Measurements from ENCODE around the gene SIK2. TPM values are rescaled to one million over a fixed set of nuclear protein-coding genes. Genes with fewer than 3 reads are reported as not detected.
"Not testable (repeated sequence)": the region's sequence is repeated elsewhere in the genome, so short reads cannot be mapped to it uniquely, and the experiment has no call there.

The SIK2 gene
- total RNA-seq, 8 experiments from 2014 or later, result 8.5 to 22.5 (median 12.1) TPM

DNA sequence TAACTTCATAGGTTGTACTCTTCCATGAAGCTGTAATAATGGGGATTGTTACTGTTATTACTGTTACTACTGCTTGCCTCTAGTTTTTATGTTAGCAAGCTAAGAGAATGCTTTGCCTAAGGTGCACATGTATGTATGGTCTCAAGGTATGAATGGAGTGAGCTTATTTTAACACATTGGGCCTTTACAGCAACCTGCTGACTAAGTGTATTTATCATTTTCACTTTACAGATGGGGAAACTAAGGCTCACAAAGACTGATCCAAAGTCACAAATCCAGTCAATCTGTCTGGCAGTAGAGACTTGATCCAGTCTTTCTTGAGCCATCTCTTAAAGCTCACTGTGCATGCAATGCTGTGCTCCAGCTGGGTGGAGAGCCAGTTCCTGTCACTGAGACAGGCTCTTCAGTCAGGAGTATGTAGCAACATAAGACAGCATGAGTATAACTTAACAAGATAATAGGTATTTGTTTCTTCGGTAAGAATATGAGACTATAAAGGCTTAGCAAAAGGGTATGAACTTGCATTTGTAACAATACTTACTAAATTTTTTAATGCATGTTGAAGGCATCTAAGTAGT is 97.4 kb downstream of the SIK2 start:
- Histone ChIP-seq H3K27ac (no peak overlapping the region), H3K4me1 (replicated peaks in 1 of 2) (peaks cover 20 to 34% of the 10 kb centered on the region in 2 donors), H3K4me3 (no peak overlapping the region)
- in situ Hi-C loops (cut with MboI; ENCODE audit: low pct_unique_long_range_greater_than_20kb in 2 of 9, low sequenced_read_pairs in 9 of 9, unreplicated experiment in 9 of 9), result no loop called here
- ATAC-seq (replicated peaks in 6 of 8), result peak in 2 of 8 experiments; percentile 48 to 53
- WGBS, 10 experiments, result 77 to 100% (median 100%) methylated on average over 1 of the region's 1 CpG; no CpG with 5 or more reads in 4 of the 10 experiments

DNA sequence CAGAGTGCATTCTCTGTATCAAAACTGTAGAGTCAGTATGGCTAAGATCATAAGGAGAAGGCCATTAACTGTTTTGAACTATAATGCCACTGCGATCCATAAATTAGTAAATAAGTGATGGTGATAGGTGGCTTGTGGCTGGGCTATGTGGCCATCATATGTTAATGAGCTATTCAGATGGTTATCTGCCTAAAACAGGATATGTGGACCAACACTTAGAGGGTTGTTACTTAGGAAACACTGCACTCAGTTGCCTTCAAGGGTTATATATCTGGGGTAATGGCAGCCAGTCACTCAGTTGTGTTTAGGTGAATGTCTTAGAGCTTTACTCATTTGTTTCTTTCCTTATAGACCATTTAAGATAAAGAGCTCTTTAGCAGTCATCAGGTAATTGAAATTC is 97.9 kb downstream of the SIK2 start:
- in situ Hi-C loops (cut with MboI; ENCODE audit: low pct_unique_long_range_greater_than_20kb in 2 of 9, low sequenced_read_pairs in 9 of 9, unreplicated experiment in 9 of 9), result no loop called here

DNA sequence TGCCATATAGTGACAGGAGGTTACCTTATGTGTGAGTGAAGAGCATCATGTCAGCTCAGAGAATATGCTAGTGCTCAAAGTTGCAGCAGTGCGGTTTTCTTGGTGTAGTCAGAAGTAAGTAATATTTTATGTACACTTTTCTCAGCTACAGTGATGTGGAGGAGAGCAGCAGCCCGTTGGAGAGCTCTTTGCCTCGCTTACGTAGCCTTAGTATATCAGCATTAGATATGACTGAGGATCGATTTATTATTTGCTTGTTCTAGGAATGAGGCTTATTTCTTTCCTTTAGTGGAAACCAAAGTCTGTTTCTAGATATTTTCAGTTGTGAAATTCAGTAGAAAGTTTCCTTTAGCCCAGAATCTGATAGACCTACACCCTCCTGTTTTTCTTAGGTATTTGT is 100.4 kb downstream of the SIK2 start:
- no peak for ATAC-seq (replicated peaks in 6 of 8)
- peaks cover 0 to 7% of the 10 kb centered on the region in 2 donors for H3K4me1 ChIP-seq (replicated peaks in 1 of 2)
- no peak overlapping the region for H3K27ac ChIP-seq
- no peak overlapping the region for H3K4me3 ChIP-seq
- 70 to 100% (median 96%) methylated on average over 1 to 5 of the region's 5 CpGs; no CpG with 5 or more reads in 1 of the 10 experiments for WGBS, 10 experiments
- in situ Hi-C loops (cut with MboI; ENCODE audit: low pct_unique_long_range_greater_than_20kb in 2 of 9, low sequenced_read_pairs in 9 of 9, unreplicated experiment in 9 of 9), result no loop called here

More for the DNA sequence above, 97.9 kb downstream of the SIK2 start:
- Histone ChIP-seq H3K27ac (no peak overlapping the region), H3K4me1 (replicated peaks in 1 of 2) (peaks cover 20 to 32% of the 10 kb centered on the region in 2 donors), H3K4me3 (no peak overlapping the region)
- WGBS, 10 experiments, result 100% methylated on average over 1 of the region's 1 CpG; no CpG with 5 or more reads in 3 of the 10 experiments
- peak in 2 of 8 experiments; percentile 38 to 51 for ATAC-seq (replicated peaks in 6 of 8)

DNA sequence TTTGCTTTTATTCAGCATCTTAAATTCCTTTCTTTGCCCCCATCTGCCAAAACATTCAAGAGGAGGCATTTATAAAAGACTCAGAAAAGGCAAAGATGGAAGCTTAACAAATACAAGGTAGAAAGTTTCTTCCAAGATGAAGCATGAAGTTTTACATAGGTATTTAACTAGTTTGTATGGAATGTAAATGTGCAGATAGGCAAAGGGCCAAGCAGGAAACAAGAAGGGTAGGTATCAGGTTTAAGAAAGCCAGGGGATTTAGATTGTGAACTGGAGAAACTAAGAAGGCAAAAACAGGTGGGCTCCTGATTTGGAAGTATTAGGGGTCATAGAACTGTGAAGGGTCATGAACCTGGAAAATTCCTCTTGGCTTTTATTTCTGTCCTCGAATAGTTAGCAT is 101.3 kb downstream of the SIK2 start:
- ATAC-seq (replicated peaks in 6 of 8), result no peak
- in situ Hi-C loops (cut with MboI; ENCODE audit: low pct_unique_long_range_greater_than_20kb in 2 of 9, low sequenced_read_pairs in 9 of 9, unreplicated experiment in 9 of 9), result no loop called here

DNA sequence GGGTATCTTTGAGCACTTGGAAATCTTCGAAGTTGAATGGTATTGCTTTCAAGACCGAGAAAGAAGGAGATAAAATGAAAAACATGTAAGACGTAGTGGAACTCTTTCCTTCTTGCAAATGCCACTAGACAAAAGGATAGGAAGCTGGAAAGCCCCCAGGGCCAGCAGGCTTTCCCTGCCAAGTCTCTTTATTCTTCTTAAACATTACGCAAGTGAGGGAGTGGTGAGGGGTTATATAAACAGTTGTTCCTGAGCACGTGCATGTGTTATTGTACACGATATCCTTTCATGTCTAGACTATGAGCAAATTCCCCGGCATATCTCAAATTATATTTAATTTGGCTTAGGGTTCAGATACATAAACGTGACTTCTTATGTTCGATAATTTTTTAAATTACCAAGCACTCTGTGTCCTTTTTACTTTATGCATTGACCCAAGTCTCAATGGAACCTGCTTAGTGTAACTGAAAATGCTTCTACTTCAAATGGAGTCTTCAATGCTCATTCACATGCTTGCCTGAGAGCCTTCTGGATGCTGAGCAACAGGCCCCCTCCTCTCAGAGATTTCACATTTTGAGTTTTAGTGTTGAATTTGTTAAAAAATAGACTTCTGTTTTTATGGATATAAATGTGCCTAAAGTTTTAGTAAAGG is 104.9 kb downstream of the SIK2 start:
- in situ Hi-C loops (cut with MboI; ENCODE audit: low pct_unique_long_range_greater_than_20kb in 2 of 9, low sequenced_read_pairs in 9 of 9, unreplicated experiment in 9 of 9), result no loop called here
- no peaks in the 10 kb centered on the region for H3K4me1 ChIP-seq (replicated peaks in 1 of 2)
- ATAC-seq (replicated peaks in 6 of 8), result peak in 2 of 8 experiments; percentile 76 to 95
- no peak overlapping the region for H3K4me3 ChIP-seq
- no peak overlapping the region for H3K27ac ChIP-seq
- WGBS, 10 experiments, result 21 to 91% (median 81%) methylated on average over 2 to 9 of the region's 9 CpGs

More for the DNA sequence above, 101.3 kb downstream of the SIK2 start:
- no peak overlapping the region for H3K27ac ChIP-seq
- WGBS, 10 experiments, result 38 to 100% (median 80%) methylated on average over 1 of the region's 1 CpG; no CpG with 5 or more reads in 3 of the 10 experiments
- no peak overlapping the region for H3K4me3 ChIP-seq
- H3K4me1 ChIP-seq (replicated peaks in 1 of 2), result peaks cover 0 to 3% of the 10 kb centered on the region in 2 donors

DNA sequence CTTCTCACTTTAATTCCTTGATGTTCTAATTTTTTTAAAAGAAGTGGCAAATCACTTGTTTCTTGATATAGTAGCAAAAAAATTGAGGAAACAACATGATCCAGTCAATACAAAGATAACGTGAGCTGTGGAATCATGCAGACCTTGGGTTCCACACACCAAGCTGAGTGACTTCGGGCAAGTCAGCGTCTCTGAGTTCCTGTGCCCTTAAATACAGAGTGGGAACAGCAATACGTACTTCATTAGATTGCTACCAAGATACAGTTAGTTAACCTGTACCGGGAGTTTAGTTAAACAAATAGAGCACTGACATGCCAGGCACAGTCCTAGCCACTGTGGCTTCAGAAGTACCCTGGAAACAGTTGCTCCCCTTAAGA is 105.4 kb downstream of the SIK2 start:
- in situ Hi-C loops (cut with MboI; ENCODE audit: low pct_unique_long_range_greater_than_20kb in 2 of 9, low sequenced_read_pairs in 9 of 9, unreplicated experiment in 9 of 9), result no loop called here
- Histone ChIP-seq H3K4me1 (replicated peaks in 1 of 2) (no peaks in the 10 kb centered on the region), H3K4me3 (no peak overlapping the region), H3K27ac (no peak overlapping the region)
- ATAC-seq (replicated peaks in 6 of 8), result no peak
- WGBS, 10 experiments, result 83 to 100% (median 98%) methylated on average over 1 to 5 of the region's 5 CpGs; no CpG with 5 or more reads in 1 of the 10 experiments

DNA sequence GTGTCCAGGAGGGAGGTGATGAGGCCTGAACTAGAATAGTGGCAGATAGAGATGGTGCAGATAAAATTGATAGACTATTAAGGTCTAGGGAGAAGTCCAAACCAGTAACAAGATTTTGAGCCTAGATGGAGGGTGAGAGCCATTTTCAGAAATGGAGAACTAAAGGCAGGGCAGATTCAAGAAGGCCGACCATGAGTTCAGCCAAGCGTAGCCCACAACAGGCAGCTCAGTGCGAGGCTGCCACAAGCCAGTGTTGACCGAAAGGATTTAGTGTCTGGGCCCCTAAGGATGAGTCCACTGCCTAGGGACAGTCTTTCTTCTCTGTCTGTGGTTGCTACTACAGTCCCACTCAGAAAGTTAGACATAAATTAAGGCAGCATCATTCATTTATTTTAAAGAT is 112.3 kb downstream of the SIK2 start:
- WGBS, 10 experiments, result 80 to 100% (median 94%) methylated on average over 1 to 4 of the region's 4 CpGs; no CpG with 5 or more reads in 2 of the 10 experiments
- in situ Hi-C loops (cut with MboI; ENCODE audit: low pct_unique_long_range_greater_than_20kb in 2 of 9, low sequenced_read_pairs in 9 of 9, unreplicated experiment in 9 of 9), result no loop called here
- Histone ChIP-seq H3K27ac (no peak overlapping the region), H3K4me3 (no peak overlapping the region), H3K4me1 (replicated peaks in 1 of 2) (peaks cover 6 to 8% of the 10 kb centered on the region in 2 donors)
- ATAC-seq (replicated peaks in 6 of 8), result no peak

DNA sequence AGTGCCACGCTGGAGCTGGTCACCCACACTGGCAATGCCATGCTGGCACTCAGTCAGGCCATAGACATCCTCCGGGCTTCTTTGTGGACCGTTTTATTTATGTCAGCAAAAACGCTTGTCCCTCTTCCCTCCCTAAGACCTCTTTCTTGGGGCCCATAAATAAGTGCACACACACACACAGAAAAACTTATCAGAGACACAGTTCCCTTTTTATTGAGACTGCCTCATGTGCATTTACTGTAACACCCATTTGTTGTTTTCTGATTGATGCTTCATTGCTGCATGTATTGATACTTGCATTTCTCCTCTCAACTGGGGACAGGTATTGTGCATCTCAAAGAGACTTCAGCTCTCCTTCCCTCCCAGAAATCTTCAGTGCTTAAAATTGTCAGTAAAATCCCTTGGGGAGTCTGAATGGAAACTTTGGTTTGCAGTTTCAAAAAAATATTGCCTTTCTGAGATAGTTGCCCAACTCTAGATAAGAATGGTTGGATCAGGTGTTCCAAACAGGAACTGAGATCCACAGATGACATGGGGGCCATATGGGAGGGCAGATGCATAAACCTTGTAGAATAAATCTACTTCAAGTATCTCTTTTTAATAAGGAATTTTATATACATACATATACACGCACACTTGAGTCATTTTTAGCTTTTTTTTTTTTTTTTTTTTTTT is 113.0 kb downstream of the SIK2 start:
- Histone ChIP-seq H3K4me1 (replicated peaks in 1 of 2) (peaks cover 6 to 8% of the 10 kb centered on the region in 2 donors), H3K4me3 (no peak overlapping the region), H3K27ac (no peak overlapping the region)
- in situ Hi-C loops (cut with MboI; ENCODE audit: low pct_unique_long_range_greater_than_20kb in 2 of 9, low sequenced_read_pairs in 9 of 9, unreplicated experiment in 9 of 9), result no loop called here
- no peak for ATAC-seq (replicated peaks in 6 of 8)
- 76 to 100% (median 91%) methylated on average over 1 to 5 of the region's 5 CpGs for WGBS, 10 experiments

DNA sequence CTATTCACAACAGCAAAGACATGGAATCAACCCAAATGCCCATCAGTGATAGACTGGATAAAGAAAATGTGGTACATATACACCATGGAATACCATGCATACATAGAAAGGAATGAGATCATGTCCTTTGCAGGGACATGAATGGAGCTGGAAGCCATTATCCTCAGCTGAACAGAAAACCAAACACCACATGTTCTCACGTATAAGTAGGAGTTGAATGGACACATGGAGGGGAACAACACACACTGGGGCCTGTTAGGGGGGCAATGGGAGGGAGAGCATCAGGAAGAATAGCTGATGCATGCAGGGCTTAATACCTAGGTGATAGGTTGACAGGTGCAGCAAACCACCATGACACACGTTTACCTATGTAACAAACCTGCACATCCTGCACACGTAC is 115.4 kb downstream of the SIK2 start:
- H3K4me1 ChIP-seq (replicated peaks in 1 of 2); H3K4me3 ChIP-seq; H3K27ac ChIP-seq; in situ Hi-C loops (cut with MboI; ENCODE audit: low pct_unique_long_range_greater_than_20kb in 2 of 9, low sequenced_read_pairs in 9 of 9, unreplicated experiment in 9 of 9): not testable (repeated sequence)
- peak in 4 of 8 experiments; percentile 20 to 77 (median 45) for ATAC-seq (replicated peaks in 6 of 8)
- 70 to 100% (median 80%) methylated on average over 1 to 3 of the region's 3 CpGs; no CpG with 5 or more reads in 5 of the 10 experiments for WGBS, 10 experiments

DNA sequence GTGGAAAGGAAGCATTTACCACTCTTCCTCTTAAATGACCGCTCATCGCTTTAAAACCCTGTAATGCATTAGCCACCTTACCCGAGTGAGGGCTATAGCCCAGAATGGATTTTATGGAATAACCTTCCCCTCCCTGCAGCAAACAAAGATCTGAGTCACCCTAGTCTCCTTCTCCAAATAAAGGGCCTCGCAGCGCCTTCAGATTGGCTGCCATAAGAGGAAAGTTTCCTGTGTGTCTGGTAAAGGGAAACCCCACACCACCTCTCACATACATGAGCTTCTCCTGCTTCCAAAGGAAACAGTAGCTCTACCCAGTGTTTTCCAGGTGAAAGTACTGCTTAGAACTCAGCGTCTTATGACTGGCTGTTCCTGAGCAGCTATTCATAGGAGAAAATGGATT is 116.2 kb downstream of the SIK2 start:
- ATAC-seq (replicated peaks in 6 of 8), result peak in 7 of 8 experiments; percentile 37 to 70 (median 57)
- no peak overlapping the region for H3K4me3 ChIP-seq
- 63 to 100% (median 82%) methylated on average over 2 to 4 of the region's 6 CpGs; no CpG with 5 or more reads in 3 of the 10 experiments for WGBS, 10 experiments
- H3K4me1 ChIP-seq (replicated peaks in 1 of 2), result peaks cover 6 to 8% of the 10 kb centered on the region in 2 donors
- in situ Hi-C loops (cut with MboI; ENCODE audit: low pct_unique_long_range_greater_than_20kb in 2 of 9, low sequenced_read_pairs in 9 of 9, unreplicated experiment in 9 of 9), result no loop called here
- no peak overlapping the region for H3K27ac ChIP-seq

DNA sequence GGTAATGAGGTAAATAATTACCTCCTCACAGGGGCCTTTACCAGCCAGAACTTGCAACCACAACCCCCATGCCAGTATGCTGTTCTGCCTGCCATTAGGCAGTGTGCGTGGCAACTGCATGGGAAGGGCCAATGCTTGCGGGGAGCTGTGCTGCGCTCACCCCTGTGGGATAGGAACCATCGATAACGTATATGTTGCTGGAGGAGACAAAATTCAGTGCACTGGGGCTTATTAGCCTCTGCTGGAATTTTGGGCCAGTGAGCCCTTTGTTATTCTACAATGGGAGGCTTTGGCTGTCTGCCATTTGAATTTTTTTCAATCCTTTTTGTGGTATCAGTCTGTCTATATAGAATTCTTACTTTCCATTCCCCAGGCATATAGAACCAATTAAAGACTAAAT is 116.6 kb downstream of the SIK2 start:
- peak in 7 of 8 experiments; percentile 15 to 51 (median 35) for ATAC-seq (replicated peaks in 6 of 8)
- WGBS, 10 experiments, result 39 to 90% (median 63%) methylated on average over 1 to 4 of the region's 5 CpGs; no CpG with 5 or more reads in 5 of the 10 experiments

DNA sequence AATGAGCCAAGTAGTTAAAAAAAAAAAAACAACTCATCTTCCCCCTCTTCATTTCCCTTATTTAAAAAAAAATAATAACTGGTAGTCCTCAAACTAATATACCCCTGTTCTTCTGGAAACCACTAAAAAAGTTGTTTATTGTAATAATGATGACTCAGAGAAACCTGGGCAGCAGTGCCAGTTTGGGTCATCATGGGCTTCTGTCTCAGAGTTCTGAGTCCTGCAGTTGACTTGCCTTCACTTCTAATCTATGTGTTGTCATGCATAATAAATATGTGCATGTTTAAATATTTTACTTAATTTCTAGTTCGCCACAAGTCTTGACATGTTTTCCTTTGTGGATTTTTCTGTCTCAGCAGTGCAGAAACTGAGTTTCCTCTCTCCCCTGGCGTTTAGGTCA is 117.1 kb downstream of the SIK2 start:
- peak in 2 of 8 experiments; percentile 60 to 81 for ATAC-seq (replicated peaks in 6 of 8)
- WGBS, 10 experiments, result 50 to 100% (median 100%) methylated on average over 1 to 2 of the region's 2 CpGs; no CpG with 5 or more reads in 4 of the 10 experiments
- Histone ChIP-seq H3K4me1 (replicated peaks in 1 of 2) (peaks cover 6 to 8% of the 10 kb centered on the region in 2 donors), H3K27ac (no peak overlapping the region), H3K4me3 (no peak overlapping the region)
- in situ Hi-C loops (cut with MboI; ENCODE audit: low pct_unique_long_range_greater_than_20kb in 2 of 9, low sequenced_read_pairs in 9 of 9, unreplicated experiment in 9 of 9), result no loop called here

More for the DNA sequence above, 116.6 kb downstream of the SIK2 start:
- Histone ChIP-seq H3K27ac (no peak overlapping the region), H3K4me3 (no peak overlapping the region), H3K4me1 (replicated peaks in 1 of 2) (peaks cover 6 to 8% of the 10 kb centered on the region in 2 donors)
- in situ Hi-C loops (cut with MboI; ENCODE audit: low pct_unique_long_range_greater_than_20kb in 2 of 9, low sequenced_read_pairs in 9 of 9, unreplicated experiment in 9 of 9), result no loop called here

Data from motor neuron (in vitro differentiated cells).